Fibroblast of lung (primary cell): ENCODE results near the gene TMEM140. TPM values are rescaled to one million over a fixed set of nuclear protein-coding genes. Genes with fewer than 3 reads are reported as not detected.

Source experiments
- DNase-seq, 2 donors: peaks; one replicate each; pipeline versions ENCODE4 v3.0.0 to v3.0.0-alpha.2; 2010; ENCODE audit warnings: low read depth in 2 of 2
- H2AFZ ChIP-seq: 2 replicates; pipeline ENCODE4 v1.5.1; 2012; ENCODE audit warnings: low read length, control low read depth, inconsistent platforms
- H3K27ac ChIP-seq: 2 replicates; pipeline ENCODE4 v1.5.1; 2011; ENCODE audit warnings: low read length, control low read depth; ENCODE audit not compliant: insufficient read depth
- H3K27me3 ChIP-seq: 2 replicates; pipeline ENCODE4 v1.5.1; 2011; ENCODE audit warnings: mild to moderate bottlenecking, low read length; ENCODE audit not compliant: control insufficient read depth, insufficient read depth
- H3K36me3 ChIP-seq: 2 replicates; pipeline ENCODE4 v1.5.1; 2011; ENCODE audit warnings: low read length; ENCODE audit not compliant: control insufficient read depth, insufficient read depth
- H3K4me1 ChIP-seq: 2 replicates; pipeline ENCODE4 v1.5.1; 2011; ENCODE audit warnings: low read length; ENCODE audit not compliant: control insufficient read depth, insufficient read depth; ENCODE audit errors: extremely low read depth
- H3K4me2 ChIP-seq: 2 replicates; pipeline ENCODE4 v1.5.1; 2011; ENCODE audit warnings: low read length, control low read depth; ENCODE audit not compliant: insufficient read depth; ENCODE audit errors: extremely low read depth
- H3K4me3 ChIP-seq, 4 experiments: fragments of 200-600 bp in 1 of 4; sonication (generic) in 1 of 4; replicated peaks in 1 of 4; 2 replicates each; pipeline ENCODE4 v1.5.1; 2011 to 2016; ENCODE audit warnings: low read length in 4 of 4, low read depth in 3 of 4, mild to moderate bottlenecking in 3 of 4, control low read depth in 2 of 4, inconsistent platforms in 1 of 4, mixed read lengths in 1 of 4; ENCODE audit not compliant: insufficient read depth in 1 of 4; ENCODE audit errors: control extremely low read depth in 1 of 4
- H3K79me2 ChIP-seq: 2 replicates; pipeline ENCODE4 v1.5.1; 2012; ENCODE audit warnings: mild to moderate bottlenecking, low read length, inconsistent platforms; ENCODE audit not compliant: control insufficient read depth, insufficient read depth
- H3K9ac ChIP-seq: 2 replicates; pipeline ENCODE4 v1.5.1; 2011; ENCODE audit warnings: mild to moderate bottlenecking, low read length, control low read depth; ENCODE audit not compliant: insufficient read depth
- H3K9me3 ChIP-seq: 2 replicates; pipeline ENCODE4 v1.5.1; 2012; ENCODE audit warnings: low read depth, low read length; ENCODE audit not compliant: control insufficient read depth, insufficient read depth
- H4K20me1 ChIP-seq: 2 replicates; pipeline ENCODE4 v1.5.1; 2011; ENCODE audit warnings: low read length; ENCODE audit not compliant: control insufficient read depth, insufficient read depth; ENCODE audit errors: extremely low read depth
- EZH2 ChIP-seq: IDR thresholded peaks from 2 replicates; pipeline ENCODE4 v1.5.1; 2012; ENCODE audit warnings: low read length, control low read depth, mild to moderate bottlenecking; ENCODE audit errors: missing control alignments
- polyA plus RNA-seq, 2 donors: library from polyadenylated mRNA; depleted of rRNA in 1 of 2; stranded (reverse) in 1 of 2; unstranded in 1 of 2; fragments of >200 nt; gene quantifications; 2 replicates each; pipeline ENCODE4 v1.2.1, GENCODE V29; 2011 to 2012; ENCODE audit warnings: missing spikeins in 1 of 2
- total RNA-seq: library from RNA; depleted of rRNA; stranded (reverse); fragments of >200 nt; gene quantifications from 2 replicates; pipeline ENCODE4 v1.2.1, GENCODE V29; 2014
- TF ChIP-seq, protein P1 (sequence below), 2 donors: IDR thresholded peaks in 1 of 2; conservative IDR thresholded peaks in 1 of 2; 1 replicate in 1 of 2; 2 replicates in 1 of 2; pipeline ENCODE4 v1.5.1; 2011 to 2012; ENCODE audit warnings: low read length in 2 of 2, control low read depth in 1 of 2, inconsistent platforms in 1 of 2, low read depth in 1 of 2, mild to moderate bottlenecking in 1 of 2

TMEM140 gene
- total and polyA plus RNA-seq, 2 donors (not counting 1 experiment from before 2014, with no cell fraction given) = 8.7 to 29.7 TPM

DNA sequence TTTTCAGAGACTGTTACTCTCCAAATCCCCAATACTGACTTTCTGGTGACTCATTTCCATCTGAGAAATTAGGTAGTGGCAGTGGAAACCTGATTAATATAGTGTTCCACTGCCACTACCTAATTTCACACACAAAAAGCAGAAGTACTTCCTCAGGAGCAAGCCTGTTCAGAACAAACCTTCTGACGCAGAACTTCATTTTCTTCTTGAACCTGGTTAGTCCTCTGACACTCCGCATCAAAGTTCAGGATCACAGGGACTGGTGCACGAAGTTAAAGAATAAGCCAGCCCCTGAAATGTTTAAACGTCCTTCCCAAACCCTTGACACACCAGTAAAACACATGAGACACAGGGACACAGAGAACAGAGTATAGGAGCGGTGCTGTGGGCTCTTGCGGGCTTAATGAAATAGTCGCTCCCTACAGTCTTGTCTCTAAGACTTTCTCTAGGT is 59.1 kb downstream of the TMEM140 start:
- peaks cover 2% of the 10 kb centered on the region for H3K79me2 ChIP-seq
- no peak overlapping the region for H2AFZ ChIP-seq
- no peak for DNase-seq
- H3K9me3 ChIP-seq = no peaks in the 10 kb centered on the region
- no peak overlapping the region for H3K4me2 ChIP-seq
- H3K4me3 ChIP-seq = no peak overlapping the region
- no peak overlapping the region for H3K9ac ChIP-seq
- H3K4me1 ChIP-seq = peaks cover 21% of the 10 kb centered on the region
- no peaks in the 10 kb centered on the region for H3K36me3 ChIP-seq
- TF ChIP-seq EZH2 = no peak
- TF ChIP-seq, protein P1, sequence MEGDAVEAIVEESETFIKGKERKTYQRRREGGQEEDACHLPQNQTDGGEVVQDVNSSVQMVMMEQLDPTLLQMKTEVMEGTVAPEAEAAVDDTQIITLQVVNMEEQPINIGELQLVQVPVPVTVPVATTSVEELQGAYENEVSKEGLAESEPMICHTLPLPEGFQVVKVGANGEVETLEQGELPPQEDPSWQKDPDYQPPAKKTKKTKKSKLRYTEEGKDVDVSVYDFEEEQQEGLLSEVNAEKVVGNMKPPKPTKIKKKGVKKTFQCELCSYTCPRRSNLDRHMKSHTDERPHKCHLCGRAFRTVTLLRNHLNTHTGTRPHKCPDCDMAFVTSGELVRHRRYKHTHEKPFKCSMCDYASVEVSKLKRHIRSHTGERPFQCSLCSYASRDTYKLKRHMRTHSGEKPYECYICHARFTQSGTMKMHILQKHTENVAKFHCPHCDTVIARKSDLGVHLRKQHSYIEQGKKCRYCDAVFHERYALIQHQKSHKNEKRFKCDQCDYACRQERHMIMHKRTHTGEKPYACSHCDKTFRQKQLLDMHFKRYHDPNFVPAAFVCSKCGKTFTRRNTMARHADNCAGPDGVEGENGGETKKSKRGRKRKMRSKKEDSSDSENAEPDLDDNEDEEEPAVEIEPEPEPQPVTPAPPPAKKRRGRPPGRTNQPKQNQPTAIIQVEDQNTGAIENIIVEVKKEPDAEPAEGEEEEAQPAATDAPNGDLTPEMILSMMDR (conservative IDR thresholded peaks at IDR 0.05 in 1 of 2, IDR thresholded peaks at IDR 0.05 in 1 of 2; ENCODE audit: low read depth in 1 of 2, low read length in 2 of 2) = no peak
- no peaks in the 10 kb centered on the region for H4K20me1 ChIP-seq
- H3K27ac ChIP-seq = no peak overlapping the region
- H3K27me3 ChIP-seq = no peaks in the 10 kb centered on the region

DNA sequence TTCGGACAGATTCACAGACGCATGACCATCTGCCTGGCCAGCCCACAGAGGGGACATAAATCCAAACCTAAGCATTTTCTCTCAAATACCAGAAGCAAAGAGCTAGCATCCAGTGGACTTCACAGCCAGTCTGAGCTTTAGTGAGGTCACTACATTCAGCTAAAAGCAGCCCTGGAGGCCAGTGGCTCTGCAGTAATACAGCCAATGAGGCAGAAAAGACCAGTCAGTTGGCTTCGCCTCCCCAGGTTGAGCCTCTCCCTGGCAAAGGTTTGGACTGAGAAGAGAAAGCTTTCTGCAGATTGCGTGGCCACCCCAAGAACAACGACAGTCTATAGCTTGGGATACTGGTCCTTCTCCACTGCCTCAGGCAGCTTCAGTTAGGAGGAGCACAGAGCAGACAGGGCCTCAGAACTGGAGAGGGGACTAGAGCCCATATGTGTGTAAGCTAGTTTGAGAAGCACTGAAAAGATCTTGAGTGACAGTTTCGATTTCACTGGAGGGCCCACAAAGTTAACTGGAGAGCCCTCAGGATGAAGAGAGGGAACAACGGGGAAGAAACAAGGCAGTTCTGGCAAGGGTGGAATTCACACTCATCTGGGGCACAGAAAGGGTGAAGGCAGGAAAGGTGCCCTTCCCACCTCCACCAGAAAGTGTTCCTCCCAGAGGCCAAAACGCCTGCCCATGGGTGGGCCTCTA is 59.7 kb downstream of the TMEM140 start:
- Histone ChIP-seq H3K4me1 (peaks cover 21% of the 10 kb centered on the region), H3K9me3 (no peaks in the 10 kb centered on the region), H2AFZ (no peak overlapping the region), H3K36me3 (no peaks in the 10 kb centered on the region), H3K4me3 (no peak overlapping the region), H3K79me2 (peaks cover 2% of the 10 kb centered on the region), H3K27ac (no peak overlapping the region), H4K20me1 (no peaks in the 10 kb centered on the region), H3K4me2 (no peak overlapping the region), H3K9ac (no peak overlapping the region), H3K27me3 (no peaks in the 10 kb centered on the region)
- TF ChIP-seq EZH2 = no peak
- TF ChIP-seq, protein P1 (conservative IDR thresholded peaks at IDR 0.05 in 1 of 2, IDR thresholded peaks at IDR 0.05 in 1 of 2; ENCODE audit: low read depth in 1 of 2, low read length in 2 of 2) = no peak
- no peak for DNase-seq

DNA sequence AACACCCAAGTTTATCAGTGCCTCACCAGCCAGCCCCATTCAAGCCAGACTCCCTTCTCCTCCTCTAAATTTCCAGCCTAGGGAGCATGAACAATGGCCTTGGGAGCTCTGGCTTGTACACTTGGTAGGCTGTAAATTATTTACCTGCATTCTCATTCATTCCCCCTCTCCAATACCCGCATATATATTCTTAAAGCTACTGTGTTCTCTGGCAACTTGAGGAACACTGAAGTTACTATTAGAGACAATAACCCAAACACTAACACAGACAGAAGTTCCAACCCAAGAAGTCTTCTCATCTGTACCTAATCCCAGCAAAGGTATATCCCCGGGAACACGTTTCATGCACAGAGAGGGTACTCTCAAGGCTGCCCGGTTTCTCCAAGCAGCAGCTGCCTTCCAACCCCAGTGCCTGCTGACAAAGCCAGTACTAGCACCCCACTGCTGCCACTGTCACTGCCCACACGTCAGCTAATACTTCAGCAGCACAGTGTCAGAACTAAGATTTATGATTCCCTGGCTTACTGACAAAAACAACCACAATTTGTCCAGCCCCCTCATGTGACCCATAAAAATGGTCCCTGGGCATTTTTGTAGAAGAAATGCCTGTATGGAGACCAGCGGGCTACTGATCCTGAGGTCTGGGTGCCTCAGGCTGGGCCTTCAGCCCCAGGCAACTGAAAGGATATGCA is 60.4 kb downstream of the TMEM140 start:
- H3K36me3 ChIP-seq = no peaks in the 10 kb centered on the region

More for the DNA sequence above, 60.4 kb downstream of the TMEM140 start:
- H3K27me3 ChIP-seq = no peaks in the 10 kb centered on the region
- H2AFZ ChIP-seq = no peak overlapping the region
- H3K27ac ChIP-seq = no peak overlapping the region
- no peak for TF ChIP-seq EZH2
- TF ChIP-seq, protein P1 (conservative IDR thresholded peaks at IDR 0.05 in 1 of 2, IDR thresholded peaks at IDR 0.05 in 1 of 2; ENCODE audit: low read depth in 1 of 2, low read length in 2 of 2) = no peak
- H3K4me1 ChIP-seq = peaks cover 21% of the 10 kb centered on the region
- no peak overlapping the region for H3K4me3 ChIP-seq
- H3K9me3 ChIP-seq = no peaks in the 10 kb centered on the region
- no peaks in the 10 kb centered on the region for H4K20me1 ChIP-seq
- H3K79me2 ChIP-seq = no peaks in the 10 kb centered on the region
- H3K9ac ChIP-seq = no peak overlapping the region
- H3K4me2 ChIP-seq = peak overlapping the region; percentile 54
- DNase-seq = peak; percentile 20 to 46
